HUES6 (cell line): Measurements from ENCODE around the gene CLINT1.

Experiments
- H3K27ac ChIP-seq: 2 replicates; pipeline ENCODE4 v1.7.0; 2013; ENCODE audit warnings: low read depth, mild to moderate bottlenecking, low read length, inconsistent platforms
- H3K27me3 ChIP-seq: 2 replicates; pipeline ENCODE4 v1.6.1; 2013; ENCODE audit warnings: low read length; ENCODE audit not compliant: control insufficient read depth, insufficient read depth
- H3K36me3 ChIP-seq: 2 replicates; pipeline ENCODE4 v1.6.1; 2013; ENCODE audit warnings: low read length; ENCODE audit not compliant: control insufficient read depth, insufficient read depth
- H3K4me1 ChIP-seq: 2 replicates; pipeline ENCODE4 v1.6.1; 2013; ENCODE audit warnings: low read length; ENCODE audit not compliant: control insufficient read depth, insufficient read depth
- H3K4me3 ChIP-seq: 2 replicates; pipeline ENCODE4 v1.5.1; 2013; ENCODE audit warnings: low read depth, low read length
- H3K9ac ChIP-seq: one replicate; pipeline ENCODE4 v1.6.1; 2013; ENCODE audit warnings: mild to moderate bottlenecking, low read length
- H3K9me3 ChIP-seq: 2 replicates; pipeline ENCODE4 v1.6.1; 2013; ENCODE audit warnings: low read depth, low read length; ENCODE audit not compliant: control insufficient read depth, insufficient read depth

CLINT1 gene

DNA sequence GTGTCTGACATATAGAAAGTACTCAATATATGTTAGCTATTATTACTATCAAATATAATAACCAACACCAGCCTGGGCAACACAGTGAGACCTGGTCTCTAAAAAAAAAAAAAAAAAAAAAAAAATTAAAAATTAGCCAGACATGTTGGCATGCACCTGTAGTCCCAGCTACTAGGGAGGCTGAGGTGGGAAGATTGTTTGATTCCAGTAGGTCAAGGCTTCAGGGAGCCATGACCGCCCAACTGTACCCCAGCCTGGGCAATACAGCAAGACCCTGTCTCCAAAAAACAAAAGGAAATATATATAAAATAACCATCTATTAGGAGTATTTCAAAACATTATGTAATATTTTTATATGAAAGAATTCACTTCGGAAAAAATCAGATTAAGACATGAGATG, 40.6 kb downstream of the CLINT1 start:
- Histone ChIP-seq H3K27ac (no peak overlapping the region), H3K4me1 (peaks cover 16% of the 10 kb centered on the region; the same call in 1 of the 2 replicates), H3K36me3 (peaks cover 25% of the 10 kb centered on the region), H3K9me3 (no peaks in the 10 kb centered on the region), H3K27me3 (no peaks in the 10 kb centered on the region), H3K9ac (no peak overlapping the region), H3K4me3 (no peak overlapping the region)

DNA sequence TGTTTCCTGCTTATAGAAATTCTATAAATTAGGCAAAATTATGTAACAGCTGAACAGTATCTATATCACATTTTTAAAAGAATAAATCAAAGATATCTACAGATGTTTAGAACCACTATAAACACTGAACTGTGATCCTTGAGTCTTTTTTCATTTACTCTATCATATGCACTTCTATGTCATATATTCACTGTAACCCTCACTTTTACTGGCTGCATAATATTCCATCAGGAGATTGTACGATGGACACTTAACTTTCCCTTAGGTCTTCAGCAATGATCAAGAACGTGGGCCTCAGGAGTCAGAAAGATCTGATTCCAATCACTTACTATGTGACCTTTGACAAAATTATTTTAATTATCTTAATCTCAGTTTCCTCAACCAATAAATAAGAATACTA, 41.0 kb downstream of the CLINT1 start:
- H3K27ac ChIP-seq = no peak overlapping the region
- no peak overlapping the region for H3K4me3 ChIP-seq
- H3K9me3 ChIP-seq = no peaks in the 10 kb centered on the region
- H3K36me3 ChIP-seq = peaks cover 30% of the 10 kb centered on the region
- no peaks in the 10 kb centered on the region for H3K27me3 ChIP-seq
- H3K4me1 ChIP-seq = peaks cover 16% of the 10 kb centered on the region; the same call in 1 of the 2 replicates
- H3K9ac ChIP-seq = no peak overlapping the region

DNA sequence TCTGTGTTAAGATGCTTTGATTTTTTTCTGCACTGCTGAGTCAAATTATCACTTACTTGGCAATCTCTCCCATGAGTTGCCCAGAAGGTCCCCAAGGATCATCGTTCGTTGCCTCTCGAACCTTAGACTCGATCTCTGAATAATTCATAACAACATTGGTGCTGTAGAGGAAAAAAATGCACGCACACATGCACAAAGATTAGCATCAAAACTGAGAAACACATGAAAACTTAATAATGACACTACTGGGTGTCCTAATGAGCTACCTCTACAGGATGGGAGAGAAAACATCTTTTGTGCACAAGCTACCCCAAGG, 41.6 kb downstream of the CLINT1 start:
- Histone ChIP-seq H3K36me3 (peaks cover 35% of the 10 kb centered on the region), H3K4me1 (peaks cover 16% of the 10 kb centered on the region; the same call in 1 of the 2 replicates), H3K4me3 (no peak overlapping the region), H3K27me3 (no peaks in the 10 kb centered on the region), H3K9ac (no peak overlapping the region), H3K9me3 (no peaks in the 10 kb centered on the region), H3K27ac (no peak overlapping the region)

DNA sequence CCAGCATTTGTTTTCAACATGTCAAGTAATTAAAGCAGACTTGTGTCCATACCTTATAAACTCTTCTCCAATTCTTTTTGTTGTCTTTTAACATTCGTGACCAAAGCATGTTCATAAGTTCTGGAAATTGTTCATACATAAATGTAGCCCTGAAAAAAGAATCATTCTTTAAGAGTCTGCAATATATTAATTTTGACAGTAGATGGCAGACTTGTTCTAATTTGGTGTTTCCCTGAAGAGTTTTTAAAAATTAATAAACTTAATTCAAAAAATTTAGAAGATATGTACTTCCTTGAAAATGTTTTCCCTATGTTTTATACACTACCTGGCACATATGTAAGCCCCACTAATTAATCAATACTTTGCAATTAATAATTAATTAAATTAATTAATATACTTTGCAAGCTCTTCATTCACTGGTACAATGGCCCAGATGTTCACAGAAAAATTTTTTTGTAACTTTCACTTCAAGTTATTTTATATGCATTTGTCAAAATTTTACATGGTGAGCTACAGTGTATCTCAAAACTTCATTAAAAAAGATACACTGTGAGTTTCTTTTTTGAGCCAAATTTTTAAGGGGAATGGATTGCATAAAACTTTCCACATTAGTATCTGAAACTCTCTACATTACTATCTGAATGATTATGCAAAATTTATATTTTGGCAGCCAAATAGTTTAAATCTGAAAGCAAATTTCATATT, 42.1 kb downstream of the CLINT1 start:
- H3K27me3 ChIP-seq = no peaks in the 10 kb centered on the region
- peaks cover 16% of the 10 kb centered on the region; the same call in 1 of the 2 replicates for H3K4me1 ChIP-seq
- no peak overlapping the region for H3K9ac ChIP-seq
- no peaks in the 10 kb centered on the region for H3K9me3 ChIP-seq
- H3K4me3 ChIP-seq = no peak overlapping the region
- H3K36me3 ChIP-seq = peaks cover 40% of the 10 kb centered on the region
- H3K27ac ChIP-seq = no peak overlapping the region

DNA sequence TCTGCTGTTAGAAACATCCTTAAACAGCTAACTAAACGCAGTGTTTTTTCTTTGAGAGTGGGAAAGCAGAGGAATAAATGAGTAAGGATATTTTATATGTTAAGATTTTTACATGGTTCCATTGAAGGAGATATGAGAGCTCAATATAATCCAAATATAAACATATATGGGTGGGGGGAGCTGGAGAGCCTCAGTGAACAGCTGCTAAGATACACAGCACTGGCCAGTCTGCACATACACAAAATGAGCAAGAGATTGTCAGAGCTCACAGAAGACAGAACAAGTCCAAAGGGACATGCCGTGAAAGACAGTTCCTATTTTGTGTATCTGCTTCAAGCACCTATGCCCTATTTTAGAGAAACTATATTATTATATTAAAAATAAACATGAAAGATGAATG, 46.9 kb downstream of the CLINT1 start:
- Histone ChIP-seq H3K4me1 (no peaks in the 10 kb centered on the region), H3K27ac (no peak overlapping the region), H3K27me3 (no peaks in the 10 kb centered on the region), H3K9ac (no peak overlapping the region), H3K9me3 (no peaks in the 10 kb centered on the region), H3K4me3 (no peak overlapping the region), H3K36me3 (peaks cover 85% of the 10 kb centered on the region)

DNA sequence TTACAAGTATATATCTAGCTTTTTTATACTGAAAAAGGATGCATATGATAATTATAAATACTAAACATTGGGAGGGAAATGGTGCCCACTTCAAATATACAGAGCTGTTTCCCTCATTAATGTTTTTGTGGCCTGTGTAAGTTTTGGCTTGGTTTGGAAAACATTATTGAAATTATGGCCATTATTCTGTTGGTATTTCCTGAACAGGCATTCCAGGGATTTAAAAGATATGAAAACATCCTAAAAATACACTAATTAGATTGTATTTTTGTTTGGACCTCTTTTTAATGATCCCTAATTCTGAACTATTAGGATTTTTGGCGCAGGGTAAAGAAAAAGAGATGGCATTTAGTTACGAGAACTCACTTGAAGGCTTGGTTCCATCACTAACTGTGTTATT, 50.9 kb downstream of the CLINT1 start:
- no peak overlapping the region for H3K4me3 ChIP-seq
- H3K27ac ChIP-seq = no peak overlapping the region
- no peak overlapping the region for H3K9ac ChIP-seq
- H3K36me3 ChIP-seq = peaks cover 88% of the 10 kb centered on the region
- H3K9me3 ChIP-seq = no peaks in the 10 kb centered on the region
- no peaks in the 10 kb centered on the region for H3K27me3 ChIP-seq
- no peaks in the 10 kb centered on the region for H3K4me1 ChIP-seq

DNA sequence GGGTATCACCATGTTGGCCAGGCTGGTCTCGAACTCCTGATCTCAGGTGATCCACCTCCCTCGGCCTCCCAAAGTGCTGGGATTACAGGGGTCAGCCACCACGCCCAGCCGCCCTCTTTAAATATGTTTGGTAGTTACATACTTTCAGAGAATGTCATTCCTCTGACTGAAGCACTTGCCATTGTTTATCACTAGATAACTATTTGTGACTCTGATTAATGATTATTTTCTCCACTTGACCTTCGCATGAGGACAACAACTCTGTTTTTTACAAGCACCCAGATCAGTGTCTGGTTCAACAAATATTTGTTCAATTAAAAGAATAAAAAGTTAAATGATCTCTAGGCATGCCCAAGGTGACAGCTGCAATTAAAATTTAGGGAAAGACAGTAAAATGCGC, 56.2 kb downstream of the CLINT1 start:
- Histone ChIP-seq H3K9ac (no peak overlapping the region), H3K27me3 (no peaks in the 10 kb centered on the region), H3K36me3 (peaks cover 61% of the 10 kb centered on the region), H3K27ac (no peak overlapping the region), H3K4me1 (no peaks in the 10 kb centered on the region), H3K9me3 (no peaks in the 10 kb centered on the region), H3K4me3 (no peak overlapping the region)

DNA sequence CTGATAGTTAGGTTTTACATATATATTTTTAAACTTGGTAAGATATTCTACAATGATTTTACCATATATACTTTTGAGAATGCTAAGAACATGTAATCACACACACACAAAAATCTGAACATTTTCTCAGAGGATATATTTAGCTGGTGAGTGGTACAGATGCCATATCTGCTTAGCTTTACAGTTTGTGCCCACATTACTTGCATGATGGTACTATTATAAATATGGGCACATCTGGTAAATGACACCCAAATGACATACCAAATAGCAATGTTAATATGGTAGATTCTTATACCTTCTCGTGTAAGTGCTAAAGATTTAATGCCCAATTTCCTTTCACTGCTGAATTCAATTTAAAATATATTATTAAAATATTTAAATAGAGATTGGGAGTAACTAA, 58.8 kb downstream of the CLINT1 start:
- no peak overlapping the region for H3K4me3 ChIP-seq
- H3K27me3 ChIP-seq = no peaks in the 10 kb centered on the region
- no peak overlapping the region for H3K9ac ChIP-seq
- H3K27ac ChIP-seq = no peak overlapping the region
- no peaks in the 10 kb centered on the region for H3K9me3 ChIP-seq
- H3K4me1 ChIP-seq = no peaks in the 10 kb centered on the region
- peaks cover 50% of the 10 kb centered on the region for H3K36me3 ChIP-seq

DNA sequence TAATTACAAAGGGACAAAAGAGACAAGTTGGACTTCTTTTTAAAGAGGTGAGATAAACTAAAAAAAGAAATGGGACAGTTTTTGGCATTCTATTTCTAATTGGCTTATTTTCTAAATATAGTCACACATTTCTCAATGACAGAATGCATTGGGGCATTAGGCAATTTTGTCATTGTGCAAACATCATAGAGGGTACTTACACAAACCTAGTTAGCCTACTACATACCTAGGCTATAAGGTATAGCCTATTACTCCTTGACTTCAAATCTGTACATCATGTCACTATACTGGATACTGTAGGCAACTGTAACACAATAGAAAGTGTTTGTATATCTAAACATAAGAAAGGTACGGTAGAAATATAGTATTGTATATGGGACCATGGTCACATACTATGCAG, 59.4 kb downstream of the CLINT1 start:
- Histone ChIP-seq H3K4me1 (no peaks in the 10 kb centered on the region), H3K36me3 (peaks cover 52% of the 10 kb centered on the region), H3K9me3 (no peaks in the 10 kb centered on the region), H3K4me3 (no peak overlapping the region), H3K9ac (no peak overlapping the region), H3K27ac (no peak overlapping the region), H3K27me3 (no peaks in the 10 kb centered on the region)

DNA sequence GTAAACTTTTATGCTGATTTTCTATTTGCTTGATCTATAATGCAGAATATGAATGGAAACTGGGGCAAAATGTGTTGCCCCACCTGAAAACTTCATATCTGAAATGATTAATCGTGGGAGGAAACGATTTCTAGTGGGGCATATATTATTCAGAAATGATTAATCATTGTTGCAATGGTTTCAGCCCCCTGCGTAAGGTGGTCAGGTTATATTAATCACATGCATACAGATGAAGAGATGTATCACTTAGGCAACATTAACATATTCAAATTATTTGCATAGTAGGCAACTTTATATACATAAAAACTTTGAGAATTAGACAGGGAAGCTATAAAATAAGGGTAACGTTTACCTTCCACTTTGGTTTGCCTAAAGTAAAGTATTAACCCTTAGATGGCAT, 65.6 kb downstream of the CLINT1 start:
- peaks cover 70% of the 10 kb centered on the region for H3K36me3 ChIP-seq
- no peaks in the 10 kb centered on the region for H3K9me3 ChIP-seq
- no peak overlapping the region for H3K27ac ChIP-seq
- no peak overlapping the region for H3K4me3 ChIP-seq
- H3K27me3 ChIP-seq = no peaks in the 10 kb centered on the region
- H3K9ac ChIP-seq = no peak overlapping the region
- H3K4me1 ChIP-seq = no peaks in the 10 kb centered on the region

DNA sequence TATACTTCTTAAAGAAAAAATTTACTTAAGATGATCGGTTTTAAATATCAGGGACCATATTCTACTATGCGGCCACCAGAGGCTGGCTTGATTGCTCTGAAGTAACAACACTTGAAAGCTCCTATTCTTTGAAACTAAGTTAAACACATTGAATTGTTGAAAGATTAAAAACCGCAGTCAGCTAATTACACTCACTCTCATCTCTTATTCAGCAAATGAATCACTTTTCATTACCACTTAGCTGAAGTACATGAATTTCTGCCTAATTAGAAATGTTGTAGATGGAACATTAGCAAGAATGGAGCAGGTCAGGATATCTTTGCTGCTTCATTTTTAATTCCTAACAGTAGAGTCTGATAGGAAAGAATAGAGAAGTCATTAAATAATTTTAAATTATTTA, 73.1 kb downstream of the CLINT1 start:
- Histone ChIP-seq H3K4me1 (no peaks in the 10 kb centered on the region), H3K9me3 (no peaks in the 10 kb centered on the region), H3K9ac (no peak overlapping the region), H3K4me3 (no peak overlapping the region), H3K36me3 (peaks cover 54% of the 10 kb centered on the region), H3K27ac (no peak overlapping the region), H3K27me3 (no peaks in the 10 kb centered on the region)

DNA sequence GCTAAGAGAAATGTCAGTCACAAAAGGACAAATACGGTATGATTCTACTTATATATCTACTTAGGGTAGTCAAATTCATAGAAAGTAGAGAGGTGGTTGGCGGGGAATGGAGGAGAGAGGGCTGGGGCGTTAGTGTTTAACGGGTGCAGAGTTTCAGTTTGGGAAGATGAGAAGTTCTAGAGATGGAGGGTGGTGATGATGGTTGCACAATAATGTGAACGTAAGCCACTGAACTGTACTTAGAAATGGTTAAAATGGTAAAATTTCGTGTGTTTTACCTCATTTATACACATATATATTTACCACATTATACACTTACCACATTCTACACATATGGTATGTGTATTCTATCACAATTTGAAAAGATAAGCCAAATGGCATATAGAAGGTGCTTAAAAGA, 79.7 kb downstream of the CLINT1 start:
- Histone ChIP-seq H3K36me3 (peaks cover 2% of the 10 kb centered on the region; the same call in 1 of the 2 replicates), H3K4me1 (no peaks in the 10 kb centered on the region), H3K27me3 (no peaks in the 10 kb centered on the region), H3K9me3 (no peaks in the 10 kb centered on the region), H3K27ac (no peak overlapping the region), H3K9ac (no peak overlapping the region), H3K4me3 (no peak overlapping the region)
